Measurements from ENCODE around the gene TNKS1BP1. TPM values are rescaled to one million over a fixed set of nuclear protein-coding genes. Genes with fewer than 3 reads are reported as not detected.

Gene TNKS1BP1
- total RNA-seq, 1 experiment from 2014 or later: 44.4 TPM

DNA sequence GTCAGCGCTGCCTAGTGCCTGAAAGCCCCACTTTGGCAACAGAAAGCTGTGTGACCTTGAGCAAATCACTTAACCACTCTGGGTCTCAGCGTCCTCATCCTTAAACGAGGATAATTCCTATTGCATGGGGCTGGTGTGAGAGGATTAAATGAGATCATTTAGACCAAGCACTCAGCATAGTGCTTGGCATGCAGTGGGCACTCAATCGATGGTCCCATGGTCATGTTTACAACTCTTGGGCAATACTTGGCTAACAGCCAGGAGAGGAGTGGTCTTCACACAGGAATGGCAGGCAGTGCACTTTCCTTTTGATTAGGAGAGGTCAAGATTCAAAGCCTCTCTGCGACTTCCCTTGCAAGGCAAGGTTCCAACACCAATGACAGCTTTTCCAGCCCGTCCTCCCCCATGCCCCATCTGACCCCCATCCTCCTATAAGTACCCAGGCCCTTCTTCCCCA, 14.1 kb downstream of the TNKS1BP1 start:
- peak; percentile 50 for DNase-seq (ENCODE audit: low read depth)

DNA sequence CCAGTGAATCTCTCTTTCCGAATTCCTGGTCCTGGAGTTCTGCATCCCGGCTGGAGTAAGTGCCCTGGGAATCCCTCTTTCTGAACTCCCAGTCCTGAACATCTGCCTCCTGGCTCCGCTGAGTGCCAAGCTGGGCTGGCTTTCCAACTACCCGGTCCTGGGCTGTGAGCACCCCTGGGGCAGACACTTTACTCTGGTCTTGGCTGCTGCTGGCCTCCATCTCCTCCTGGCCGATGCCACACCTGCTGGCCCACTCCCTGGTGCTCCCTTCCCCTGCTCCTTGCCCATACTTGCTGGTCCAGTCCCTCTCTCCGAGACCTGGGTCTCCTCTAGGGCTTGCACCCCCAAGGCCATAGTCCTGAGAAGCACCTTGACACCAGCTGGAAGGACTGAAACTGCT, 14.7 kb downstream of the TNKS1BP1 start:
- DNase-seq (ENCODE audit: low read depth): no peak

DNA sequence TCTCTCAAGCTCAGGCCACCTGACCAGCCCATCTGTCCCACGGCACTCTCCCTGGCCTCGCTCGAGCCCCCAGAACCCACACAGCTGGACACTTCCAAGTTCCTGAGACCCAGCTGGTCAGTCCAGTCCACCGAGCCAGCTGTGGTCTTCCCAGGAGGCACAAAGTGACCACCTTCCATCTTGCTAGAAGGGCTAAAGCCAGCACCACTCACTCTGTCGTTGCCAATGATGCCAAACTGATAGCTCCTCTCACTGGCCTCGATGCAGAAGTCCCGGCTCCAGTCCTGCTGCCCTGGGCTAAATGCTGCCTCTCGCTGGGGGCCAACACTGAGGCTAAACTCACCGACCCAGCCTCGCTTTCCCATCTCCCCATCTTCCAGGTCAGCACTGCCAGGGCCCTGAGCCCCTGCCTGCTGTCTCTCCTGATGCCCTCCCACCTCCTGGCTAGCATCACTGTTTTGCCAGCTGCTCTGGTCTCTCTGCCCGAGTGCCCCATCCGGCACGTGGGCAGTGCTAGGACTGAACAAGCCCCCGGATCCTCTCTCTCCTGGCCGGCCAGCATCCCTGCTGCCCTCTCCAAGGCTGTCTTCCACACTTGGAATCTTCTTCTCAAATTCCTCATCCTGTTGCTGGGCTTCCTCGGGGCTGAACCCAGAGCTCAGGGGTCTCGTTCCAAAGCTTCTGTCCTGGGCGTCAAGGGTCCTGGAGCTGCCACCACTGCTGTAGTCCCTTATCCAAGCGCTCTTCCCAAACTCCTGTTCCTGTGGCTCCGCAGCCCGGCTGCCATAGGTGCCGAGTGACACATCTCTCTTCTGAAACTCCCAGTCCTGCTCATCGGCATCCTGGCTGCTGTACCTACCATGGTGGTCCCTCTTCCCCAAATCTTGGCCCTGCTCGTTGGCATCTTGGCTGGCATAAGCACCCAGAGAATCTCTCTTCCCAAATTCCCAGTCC, 15.4 kb downstream of the TNKS1BP1 start:
- no peak for DNase-seq (ENCODE audit: low read depth)

DNA sequence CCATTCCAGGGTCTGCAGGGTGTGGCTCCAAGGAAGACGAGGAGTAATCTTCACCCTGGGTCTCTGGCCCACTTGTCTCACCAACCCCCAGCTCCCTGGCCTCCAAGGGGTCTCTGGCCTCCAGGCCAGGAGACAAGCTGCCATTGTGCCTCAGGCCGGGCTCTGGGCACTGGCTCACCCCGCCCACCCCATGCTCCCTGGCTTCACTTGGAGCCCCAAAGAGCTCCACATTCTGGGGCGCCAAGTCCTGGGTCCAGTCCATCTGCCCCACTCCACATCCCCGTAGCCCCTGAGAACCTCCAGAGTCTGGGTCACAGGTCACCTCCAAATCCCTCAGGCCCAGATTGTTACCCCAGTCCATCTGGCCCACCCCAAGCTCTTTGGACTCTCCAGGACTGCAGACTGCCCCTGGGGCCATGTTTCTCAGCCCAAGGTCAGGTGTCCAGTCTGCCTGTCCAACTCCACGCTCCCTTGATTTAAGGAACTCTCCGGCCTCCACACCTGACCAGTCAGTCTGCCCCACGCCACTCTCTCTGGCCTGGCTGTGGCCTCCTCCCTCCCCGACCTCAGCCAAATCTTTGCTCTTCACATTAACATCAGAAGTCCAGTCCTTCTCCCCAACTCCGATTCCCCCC, 16.2 kb downstream of the TNKS1BP1 start:
- DNase-seq (ENCODE audit: low read depth): no peak

DNA sequence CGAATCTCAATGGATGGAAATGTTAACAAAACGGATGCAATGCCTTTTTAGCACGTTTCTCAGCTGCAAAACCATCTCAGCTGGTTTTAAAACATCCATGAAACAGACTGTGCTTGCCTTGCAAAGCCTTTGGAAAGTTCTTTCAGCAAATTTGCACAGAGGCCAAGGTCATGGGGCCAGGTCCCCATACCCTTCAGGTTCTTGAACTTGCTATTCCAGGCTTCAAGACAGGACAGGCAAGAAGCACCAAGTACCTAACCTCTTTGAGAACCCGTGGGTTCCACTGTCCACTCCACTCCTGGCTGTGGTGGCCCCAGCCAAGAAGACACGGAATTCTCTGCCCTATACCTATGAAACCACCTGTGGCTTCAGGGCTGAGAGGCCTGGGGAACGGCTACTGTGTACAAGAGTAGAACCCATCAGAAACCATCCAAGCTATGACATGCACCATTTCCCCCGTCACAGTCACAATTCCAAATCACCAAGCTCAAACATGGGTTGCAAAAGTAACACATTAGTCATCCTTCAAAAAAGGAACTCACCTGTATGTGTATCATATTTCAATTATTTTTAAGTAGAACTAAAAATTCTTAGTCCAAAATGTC, 17.0 kb downstream of the TNKS1BP1 start:
- no peak for DNase-seq (ENCODE audit: low read depth)

DNA sequence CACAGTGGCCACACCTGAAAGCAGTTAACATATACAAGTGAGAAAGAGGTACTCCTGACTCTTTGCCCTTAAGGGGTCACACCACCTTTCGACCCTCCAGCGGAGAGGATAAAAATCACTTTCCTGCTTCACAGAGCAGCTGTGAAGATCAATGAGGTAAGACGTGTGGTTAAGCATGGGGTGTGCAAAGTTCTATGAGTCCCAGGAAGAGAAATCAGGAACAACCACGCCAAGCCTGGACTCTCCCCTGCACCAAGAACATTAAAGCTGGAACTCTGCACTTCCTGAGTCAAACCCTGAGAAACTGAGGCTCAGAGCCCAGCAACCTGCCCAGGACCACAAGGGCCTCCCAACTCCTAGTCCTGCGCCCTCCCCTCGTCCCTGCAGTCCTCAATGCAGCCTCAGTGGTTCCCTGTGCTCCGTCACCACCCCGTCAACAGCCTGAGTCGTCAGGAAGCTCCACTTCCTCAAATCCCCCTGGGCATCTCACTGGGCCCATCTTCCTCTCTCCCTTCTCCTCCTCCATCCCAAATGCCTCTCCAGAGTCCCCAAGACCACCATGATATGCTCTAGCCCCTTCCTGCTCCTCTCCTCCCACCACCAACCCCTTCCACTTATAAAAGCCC, 17.7 kb downstream of the TNKS1BP1 start:
- DNase-seq (ENCODE audit: low read depth): no peak

DNA sequence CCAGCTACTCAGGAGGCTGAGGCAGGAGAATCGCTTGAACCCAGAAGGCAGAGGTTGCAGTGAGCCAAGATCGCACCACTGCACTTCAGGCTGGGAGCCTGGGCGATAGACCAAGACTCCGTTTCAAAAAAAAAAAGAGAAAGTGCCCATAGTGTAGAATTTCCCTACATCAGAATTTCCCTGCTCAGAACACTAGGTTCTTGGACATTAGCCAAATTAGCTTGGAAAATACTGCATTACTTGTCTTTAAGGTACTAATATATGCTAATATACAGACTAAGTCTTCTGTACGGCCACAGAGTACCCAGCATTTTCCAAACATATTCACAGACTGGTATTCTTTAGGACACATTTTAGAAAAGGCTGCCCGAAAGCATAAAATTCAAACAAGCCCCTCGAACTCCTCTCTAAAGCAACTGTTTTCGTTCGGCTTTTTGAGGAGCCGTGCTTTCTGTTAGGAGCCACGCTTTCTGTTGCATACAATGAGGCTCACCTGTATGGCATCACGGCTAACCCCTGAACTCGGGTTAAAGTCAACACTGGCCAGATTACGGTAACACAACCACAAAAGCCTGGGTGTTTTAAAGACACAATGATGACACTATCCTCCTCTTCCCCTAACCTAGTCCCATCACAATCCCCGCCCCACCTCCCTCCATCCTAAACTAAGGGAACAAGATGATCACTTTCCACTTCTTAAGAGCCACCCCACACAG, 18.4 kb downstream of the TNKS1BP1 start:
- no peak for DNase-seq (ENCODE audit: low read depth)

DNA sequence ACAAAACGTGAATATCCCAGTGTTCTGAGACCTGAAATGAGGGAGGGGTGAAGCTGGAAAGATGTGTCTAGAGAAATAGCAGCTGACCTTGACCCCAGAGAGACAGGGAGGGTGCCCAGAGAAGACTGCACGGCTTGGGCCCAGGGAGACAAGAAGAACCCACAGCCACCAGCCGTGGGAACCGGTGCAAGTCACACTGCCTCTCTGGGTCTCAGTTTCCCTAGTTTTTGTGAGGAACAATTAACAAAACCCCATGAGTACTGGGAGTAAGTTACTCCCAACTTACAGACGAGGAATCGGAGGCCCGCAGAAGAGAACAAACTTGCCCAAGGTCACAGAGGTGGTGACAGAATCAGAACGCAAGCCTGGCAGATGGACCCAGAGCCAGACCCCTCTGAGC, 19.2 kb downstream of the TNKS1BP1 start:
- DNase-seq (ENCODE audit: low read depth): no peak

DNA sequence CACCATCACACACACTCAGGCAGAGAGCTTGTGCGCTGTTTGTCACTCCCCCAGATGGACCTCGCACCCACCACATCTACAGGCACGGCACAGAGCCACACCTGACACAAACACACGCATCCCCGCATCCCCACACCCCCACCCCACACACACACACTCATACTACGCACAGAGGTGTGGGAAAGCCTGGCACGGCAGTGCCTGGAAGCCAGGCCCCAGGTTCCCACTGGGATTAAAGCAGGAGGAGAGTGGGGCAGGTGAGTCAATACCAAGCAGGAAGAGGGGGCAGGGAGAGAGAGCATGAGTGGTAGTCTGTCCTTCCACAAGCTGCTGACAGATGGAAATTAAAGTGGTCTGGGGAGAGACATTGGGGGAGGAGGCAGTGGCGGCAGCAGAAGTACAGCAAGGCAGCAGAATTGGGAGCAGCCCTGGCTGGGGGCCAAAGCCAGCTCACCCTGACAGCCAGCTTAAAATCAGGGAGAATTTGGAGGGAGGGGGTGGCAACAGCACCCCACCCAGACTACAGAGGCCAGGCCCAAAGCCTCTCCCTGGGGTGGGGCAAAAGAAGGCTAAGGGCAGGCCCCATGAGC, 20.7 kb downstream of the TNKS1BP1 start:
- no peak for DNase-seq (ENCODE audit: low read depth)

DNA sequence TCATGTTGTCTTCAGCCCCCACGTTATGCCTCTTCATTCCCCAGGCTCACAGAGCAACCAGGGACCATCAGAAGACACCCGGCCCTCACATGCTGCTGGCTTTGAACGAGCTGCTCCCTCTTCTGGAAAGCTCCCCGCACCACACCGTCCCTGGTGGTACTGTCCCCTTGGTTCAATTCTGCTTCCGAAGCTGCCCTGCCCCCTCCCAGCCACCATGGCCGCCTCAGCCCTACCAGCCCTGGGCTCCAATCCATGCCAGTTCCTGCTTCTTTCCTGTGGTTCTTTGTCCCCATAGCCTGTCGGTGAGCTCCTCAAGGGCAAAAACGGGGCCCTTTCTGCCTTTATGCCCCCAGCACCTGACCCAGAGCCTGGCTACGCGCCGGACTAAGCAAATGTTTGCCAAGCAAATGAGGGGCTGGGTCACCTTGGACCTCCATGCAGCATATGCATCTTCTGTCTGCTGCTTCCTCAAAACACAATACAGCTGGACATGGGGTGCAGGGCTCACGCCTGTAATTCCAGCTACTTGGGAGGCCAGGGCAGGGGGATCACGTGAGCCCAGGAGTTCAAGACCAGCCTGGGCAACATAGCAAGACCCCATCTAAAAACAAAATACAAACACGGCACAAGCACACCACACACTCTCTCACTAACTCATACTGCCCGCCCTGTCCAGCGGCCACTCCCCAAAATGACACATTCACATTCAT, 21.3 kb downstream of the TNKS1BP1 start:
- DNase-seq (ENCODE audit: low read depth): no peak

DNA sequence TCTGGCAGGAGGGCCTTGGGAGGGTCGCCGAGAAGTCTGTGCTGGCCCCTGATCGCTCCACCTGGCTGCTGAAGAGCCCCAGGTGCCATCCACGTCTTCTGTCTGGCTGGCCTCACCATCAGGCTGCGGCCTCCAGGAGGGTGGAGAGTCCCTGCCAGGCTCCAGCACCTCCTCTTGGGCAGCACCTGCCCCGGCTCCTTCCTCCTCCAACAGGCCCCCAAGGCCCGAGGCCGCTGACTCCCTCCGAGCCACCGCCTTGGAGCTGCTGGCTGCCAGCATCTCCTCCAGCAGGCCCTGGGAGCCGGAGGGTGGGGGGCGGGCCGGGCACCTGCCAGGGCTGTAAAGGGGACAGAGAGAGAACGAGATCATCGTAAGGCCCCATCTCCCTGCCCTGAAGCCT, 22.3 kb downstream of the TNKS1BP1 start:
- no peak for DNase-seq (ENCODE audit: low read depth)

DNA sequence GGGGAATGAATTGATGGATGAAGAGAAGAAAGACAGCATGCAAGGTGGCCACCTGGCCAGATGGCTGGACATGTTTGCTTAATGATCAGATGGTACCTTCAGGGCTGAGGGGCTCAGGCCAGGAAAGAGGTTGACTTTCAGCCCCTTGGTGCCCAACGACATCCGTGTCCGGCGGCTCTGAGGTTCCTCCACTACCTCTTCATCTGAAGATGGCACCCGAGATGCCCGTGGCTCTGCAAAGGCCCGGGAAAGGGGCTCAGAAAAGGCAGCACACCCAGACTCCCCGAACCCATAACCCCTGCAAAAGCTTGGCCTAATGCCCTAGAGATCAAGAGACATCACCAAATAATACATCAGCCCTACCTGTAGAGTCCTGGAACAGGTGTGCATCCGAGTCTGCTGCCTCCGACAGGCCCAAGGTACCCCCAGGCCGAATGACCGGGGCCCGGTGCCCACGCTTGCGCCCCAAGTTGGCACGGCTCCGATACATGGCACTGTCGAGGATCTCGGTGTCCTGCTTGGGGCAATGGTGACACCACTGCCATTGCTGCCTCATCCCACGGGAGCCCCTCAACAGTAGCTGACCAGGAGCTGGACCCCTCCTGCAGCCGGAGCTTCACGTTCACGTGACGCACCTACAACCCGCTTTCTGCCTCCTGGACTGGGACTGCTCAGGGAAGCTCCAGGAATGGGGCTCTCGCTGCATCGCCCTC, 22.9 kb downstream of the TNKS1BP1 start:
- no peak for DNase-seq (ENCODE audit: low read depth)

DNA sequence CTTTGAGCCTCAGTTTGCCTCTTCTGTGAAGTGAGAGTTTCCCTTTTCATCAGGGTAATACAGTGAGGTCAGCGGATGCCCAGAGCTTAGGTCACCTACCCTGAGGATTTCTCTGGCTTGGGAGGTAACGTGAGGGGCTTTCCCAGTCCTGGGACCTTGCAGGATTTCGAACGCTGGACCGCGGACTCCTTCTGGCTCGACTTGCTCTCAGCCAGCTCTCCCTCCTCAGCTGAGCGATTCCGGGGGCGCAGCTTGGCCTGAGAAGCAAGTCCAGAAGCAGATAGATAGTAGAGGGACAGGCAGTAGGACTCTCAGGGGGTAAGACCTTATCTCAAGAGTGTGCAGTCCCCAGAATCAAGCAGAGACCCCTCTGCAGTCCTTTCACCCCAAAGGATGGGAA, 24.0 kb downstream of the TNKS1BP1 start:
- DNase-seq (ENCODE audit: low read depth): no peak

DNA sequence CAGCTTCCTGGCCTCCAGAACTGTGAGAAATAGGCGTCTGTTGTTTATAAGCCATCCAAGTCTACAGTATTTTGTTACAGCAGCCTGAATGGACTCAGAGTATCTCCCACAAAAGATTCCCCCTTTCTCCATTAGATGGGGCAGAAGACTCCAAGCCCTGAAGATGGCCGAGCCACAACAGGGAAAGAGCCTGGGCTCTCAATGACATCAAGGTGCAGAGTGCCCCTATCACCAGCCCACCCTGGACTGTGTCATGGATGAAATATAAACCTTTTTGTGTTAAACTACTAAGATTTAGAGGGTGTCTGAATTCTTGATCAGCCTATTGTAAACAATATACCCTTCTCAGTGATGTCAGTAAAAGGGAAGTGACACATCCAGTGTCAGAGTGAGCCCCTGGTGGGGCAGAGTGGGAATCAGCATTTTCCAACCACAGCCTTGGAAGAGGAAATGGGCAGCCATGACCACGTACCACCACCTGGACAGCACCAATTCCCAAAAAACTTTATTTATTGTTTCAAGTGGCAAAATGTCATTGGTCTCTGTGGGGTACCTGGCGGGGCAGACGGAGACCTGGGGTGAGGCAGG, 25.5 kb downstream of the TNKS1BP1 start:
- no peak for DNase-seq (ENCODE audit: low read depth)

DNA sequence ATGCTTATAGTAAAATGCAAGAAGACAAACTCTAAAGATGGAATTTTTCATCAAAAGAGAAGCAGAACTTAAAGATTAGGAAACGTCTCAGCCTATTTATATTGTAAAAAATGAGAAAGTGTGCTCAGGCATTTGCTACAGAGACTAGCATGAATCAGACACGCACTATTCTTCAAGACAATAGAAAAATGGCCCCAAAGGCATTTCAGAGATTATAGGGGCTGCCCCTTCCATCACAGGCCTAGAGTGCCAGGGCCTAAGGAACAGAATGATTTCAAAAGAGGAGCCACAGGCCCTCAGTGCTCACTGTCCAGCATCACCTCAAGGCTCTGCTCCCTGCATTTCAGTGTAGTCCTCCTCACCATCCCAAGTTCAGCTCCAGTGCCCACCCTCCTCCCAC, 27.5 kb downstream of the TNKS1BP1 start:
- no peak for DNase-seq (ENCODE audit: low read depth)

DNA sequence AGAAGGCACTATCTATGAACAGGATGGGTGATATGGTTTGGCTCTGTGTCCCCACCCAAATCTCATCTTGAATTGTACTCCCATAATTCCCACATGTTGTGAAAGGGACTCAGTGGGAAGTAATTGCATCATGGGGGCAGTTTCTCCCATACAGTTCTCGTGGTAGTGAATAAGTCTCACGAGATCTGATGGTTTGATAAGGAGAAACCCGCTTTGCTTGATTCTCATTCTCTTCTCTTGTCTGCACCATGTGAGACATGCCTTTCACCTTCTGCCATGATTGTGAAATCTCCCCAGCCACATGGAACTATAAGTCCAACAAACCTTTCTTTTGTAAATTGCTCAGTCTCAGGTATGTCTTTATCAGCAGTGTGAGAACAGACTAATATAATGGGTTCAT, 28.5 kb downstream of the TNKS1BP1 start:
- peak; percentile 18 for DNase-seq (ENCODE audit: low read depth)

DNA sequence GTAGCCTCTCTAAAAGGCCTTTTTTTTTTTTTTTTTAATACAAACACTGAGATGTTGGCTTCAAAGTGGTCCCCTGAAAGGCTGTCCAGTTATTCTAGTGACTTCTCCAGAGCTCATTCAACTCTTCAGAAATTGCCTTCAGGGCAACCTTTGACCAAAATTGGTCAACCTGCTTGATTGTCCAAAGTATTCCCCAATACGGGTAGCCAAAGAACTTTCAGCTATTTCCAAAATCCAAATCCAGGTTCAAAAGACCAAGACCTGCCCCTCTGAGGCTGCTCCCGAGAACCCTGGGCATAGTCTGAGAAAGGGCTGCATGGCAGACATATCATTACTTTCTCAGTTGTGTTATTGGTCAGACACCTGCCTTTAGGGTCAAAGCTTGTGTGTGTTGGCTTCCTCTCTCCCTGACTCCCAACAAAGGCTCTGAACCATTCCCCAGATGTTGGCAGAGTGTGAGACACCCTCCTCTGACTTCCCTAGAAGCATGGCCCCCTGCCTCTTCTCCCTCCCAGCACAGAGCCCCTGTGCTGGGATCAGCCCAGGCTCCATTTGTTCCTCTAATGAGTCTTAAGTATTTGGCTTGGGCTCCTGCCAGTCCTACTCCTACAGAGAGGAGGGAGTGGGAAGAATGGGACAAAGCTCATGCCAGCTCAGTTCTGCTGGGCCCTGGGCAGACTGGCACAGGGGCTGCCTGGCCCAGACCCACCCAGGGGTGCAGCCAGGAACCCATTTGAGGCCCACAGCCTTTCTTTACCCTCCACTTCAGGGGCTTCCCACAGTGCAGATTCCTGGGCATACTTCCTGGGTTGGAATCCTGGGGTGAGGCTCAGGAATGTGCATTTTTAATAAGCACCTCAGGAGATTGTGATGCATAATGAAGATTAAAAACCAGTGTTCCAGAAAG, 30.3 kb downstream of the TNKS1BP1 start:
- DNase-seq (ENCODE audit: low read depth): peak; percentile 71

DNA sequence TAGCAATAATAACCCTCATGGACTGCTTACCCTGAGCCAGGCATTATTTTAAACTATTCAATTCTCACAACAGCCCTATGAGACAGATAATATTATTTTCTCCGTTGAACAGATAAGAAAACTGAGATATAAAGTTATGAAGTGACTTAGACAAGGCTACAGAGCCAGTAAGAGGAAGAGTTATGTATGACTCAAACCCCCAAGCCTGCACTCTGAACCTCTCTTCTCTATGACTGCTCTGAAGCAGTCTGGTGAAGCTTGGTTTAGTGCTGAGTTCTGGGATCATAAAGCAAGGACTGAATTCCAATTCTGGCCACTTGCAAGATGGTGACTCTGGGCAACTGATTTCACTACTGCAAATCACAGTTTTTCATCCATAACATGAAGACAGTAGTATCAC, 34.5 kb downstream of the TNKS1BP1 start:
- DNase-seq (ENCODE audit: low read depth): peak; percentile 39

Measured in M059J (cell line).